PC-3 (cell line): ENCODE results near the gene TYMS. TPM values are rescaled to one million over a fixed set of nuclear protein-coding genes. Genes with fewer than 3 reads are reported as not detected.

Experiments used
- ATAC-seq: fragments of 200-7000 bp; cut with Tn5 transposase; 2 replicates; pipeline ENCODE4 v1.9.1; 2020; ENCODE audit warnings: mild to moderate bottlenecking, moderate library complexity
- BruUV-seq: library from RNA; stranded (reverse); fragments of 400-500 nt; replicated peaks from 2 replicates; lab custom pipeline; 2021; lab: Mats Ljungman, UMichigan
- CTCF ChIA-PET: fragments of 300-600 bp; sonication (Branson Sonifier 250); formaldehyde crosslinking; loops from one replicate; lab custom pipeline; 2022; ENCODE audit warnings: antibody characterized with exemption; lab: Charles Lee
- POLR2A ChIA-PET: fragments of 300-600 bp; sonication (Branson Sonifier 250); formaldehyde crosslinking; loops from one replicate; lab custom pipeline; 2022; ENCODE audit warnings: antibody characterized with exemption; ENCODE audit not compliant: unreplicated experiment; lab: Charles Lee
- DNase-seq: peaks from one replicate; pipeline ENCODE4 v3.0.0-alpha.2; 2015
- H2AFZ ChIP-seq: fragments of 300-600 bp; sonication (generic); 2 replicates; pipeline ENCODE4 v1.6.0; 2016; ENCODE audit warnings: antibody characterized with exemption, low read length
- H3F3A ChIP-seq: fragments of 300-600 bp; sonication (generic); one replicate; pipeline ENCODE4 v1.6.0; 2017; ENCODE audit warnings: antibody characterized with exemption, low read length, control low read depth, mild to moderate bottlenecking; ENCODE audit not compliant: unreplicated experiment
- H3K27ac ChIP-seq: fragments of 300-600 bp; sonication (generic); 2 replicates; pipeline ENCODE4 v1.5.1; 2016; ENCODE audit warnings: mild to moderate bottlenecking, low read length
- H3K27me3 ChIP-seq: fragments of 300-600 bp; sonication (generic); 2 replicates; pipeline ENCODE4 v1.6.1; 2016; ENCODE audit warnings: low read length, mixed read lengths
- H3K36me3 ChIP-seq: fragments of 300-600 bp; sonication (generic); 2 replicates; pipeline ENCODE4 v1.6.1; 2016; ENCODE audit warnings: low read depth, mixed run types, low read length, mixed read lengths
- H3K4me1 ChIP-seq: fragments of 300-600 bp; sonication (generic); 2 replicates; pipeline ENCODE4 v1.5.1; 2016; ENCODE audit warnings: low read length; ENCODE audit not compliant: insufficient read depth
- H3K4me2 ChIP-seq: fragments of 300-600 bp; sonication (generic); 2 replicates; pipeline ENCODE4 v1.6.0; 2016; ENCODE audit warnings: low read length
- H3K4me3 ChIP-seq: fragments of 300-600 bp; sonication (generic); 2 replicates; pipeline ENCODE4 v1.5.1; 2016; ENCODE audit warnings: mild to moderate bottlenecking, low read length, mixed read lengths
- H3K79me2 ChIP-seq: fragments of 300-600 bp; sonication (generic); 2 replicates; pipeline ENCODE4 v1.6.1; 2017; ENCODE audit warnings: low read length, mixed read lengths
- H3K9ac ChIP-seq: fragments of 300-600 bp; sonication (generic); 2 replicates; pipeline ENCODE4 v1.6.0; 2016; ENCODE audit warnings: mild to moderate bottlenecking, low read length
- H3K9me2 ChIP-seq: fragments of 300-600 bp; sonication (generic); replicated peaks from 2 replicates; pipeline ENCODE4 v1.6.1; 2016; ENCODE audit warnings: mixed run types, low read length, mixed read lengths
- H3K9me3 ChIP-seq: fragments of 300-600 bp; sonication (generic); 2 replicates; pipeline ENCODE4 v1.6.1; 2016; ENCODE audit warnings: low read length, mixed read lengths
- H4K20me1 ChIP-seq: fragments of 300-600 bp; sonication (generic); 2 replicates; pipeline ENCODE4 v1.6.1; 2016; ENCODE audit warnings: low read length, mixed read lengths
- EZH2 ChIP-seq: fragments of 300-600 bp; sonication (generic); IDR thresholded peaks from one replicate; pipeline ENCODE4 v1.6.1; 2017; ENCODE audit warnings: antibody characterized with exemption, mild to moderate bottlenecking, low read length; ENCODE audit not compliant: unreplicated experiment
- EZH2phosphoT487 ChIP-seq: fragments of 300-600 bp; sonication (generic); IDR thresholded peaks from 2 replicates; pipeline ENCODE4 v1.6.1; 2018; ENCODE audit warnings: mild to moderate bottlenecking, antibody characterized with exemption, low read length, borderline replicate concordance
- intact Hi-C: fragments of 100-400 bp; cut with micrococcal nuclease; formaldehyde crosslinking; loops from 2 replicates; pipeline ENCODE4 v1.9.0; 2023
- total RNA-seq: library from RNA; depleted of rRNA; stranded (reverse); fragments of >200 nt; gene quantifications from 2 replicates; pipeline ENCODE4 v1.2.3, GENCODE V29; 2014
- TF ChIP-seq, protein P1 (sequence below): fragments of 300-600 bp; sonication (generic); conservative IDR thresholded peaks from 2 replicates; pipeline ENCODE4 v1.5.1; 2017; ENCODE audit warnings: antibody characterized with exemption, low read depth, mild to moderate bottlenecking, low read length

The TYMS gene
- total RNA-seq, 1 experiment from 2014 or later, result 63.2 TPM

GRCh38 chr18:682833-683232 is 25.4 kb downstream of the TYMS start:
- BruUV-seq, result no TSS peak
- ChIA-PET CTCF (no interaction called here), POLR2A (interaction anchor here (0.8 kb wide), 1 partner anchor 20 kb away, joined by 9 read pairs; no protein-coding TSS in a partner anchor)
- no peak for DNase-seq
- H4K20me1 ChIP-seq, result no peaks in the 10 kb centered on the region
- no peak overlapping the region for H3K4me2 ChIP-seq
- H3K27ac ChIP-seq, result no peak overlapping the region
- intact Hi-C loops, result no loop called here
- no peak for TF ChIP-seq EZH2phosphoT487
- TF ChIP-seq, protein P1, sequence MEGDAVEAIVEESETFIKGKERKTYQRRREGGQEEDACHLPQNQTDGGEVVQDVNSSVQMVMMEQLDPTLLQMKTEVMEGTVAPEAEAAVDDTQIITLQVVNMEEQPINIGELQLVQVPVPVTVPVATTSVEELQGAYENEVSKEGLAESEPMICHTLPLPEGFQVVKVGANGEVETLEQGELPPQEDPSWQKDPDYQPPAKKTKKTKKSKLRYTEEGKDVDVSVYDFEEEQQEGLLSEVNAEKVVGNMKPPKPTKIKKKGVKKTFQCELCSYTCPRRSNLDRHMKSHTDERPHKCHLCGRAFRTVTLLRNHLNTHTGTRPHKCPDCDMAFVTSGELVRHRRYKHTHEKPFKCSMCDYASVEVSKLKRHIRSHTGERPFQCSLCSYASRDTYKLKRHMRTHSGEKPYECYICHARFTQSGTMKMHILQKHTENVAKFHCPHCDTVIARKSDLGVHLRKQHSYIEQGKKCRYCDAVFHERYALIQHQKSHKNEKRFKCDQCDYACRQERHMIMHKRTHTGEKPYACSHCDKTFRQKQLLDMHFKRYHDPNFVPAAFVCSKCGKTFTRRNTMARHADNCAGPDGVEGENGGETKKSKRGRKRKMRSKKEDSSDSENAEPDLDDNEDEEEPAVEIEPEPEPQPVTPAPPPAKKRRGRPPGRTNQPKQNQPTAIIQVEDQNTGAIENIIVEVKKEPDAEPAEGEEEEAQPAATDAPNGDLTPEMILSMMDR, result no peak
- TF ChIP-seq EZH2, result no peak
- no peaks in the 10 kb centered on the region for H3K79me2 ChIP-seq
- H3K4me3 ChIP-seq, result no peak overlapping the region
- no peaks in the 10 kb centered on the region for H3K9me3 ChIP-seq
- H3K36me3 ChIP-seq, result peaks cover 10% of the 10 kb centered on the region; the same call in 1 of the 2 replicates
- no peaks in the 10 kb centered on the region for H3F3A ChIP-seq
- H3K9ac ChIP-seq, result no peak overlapping the region
- H3K4me1 ChIP-seq, result peaks cover 11% of the 10 kb centered on the region; the same call in 1 of the 2 replicates
- no peaks in the 10 kb centered on the region for H3K27me3 ChIP-seq
- no peak for ATAC-seq
- no peak overlapping the region for H2AFZ ChIP-seq
- H3K9me2 ChIP-seq, result no peaks in the 10 kb centered on the region

DNA sequence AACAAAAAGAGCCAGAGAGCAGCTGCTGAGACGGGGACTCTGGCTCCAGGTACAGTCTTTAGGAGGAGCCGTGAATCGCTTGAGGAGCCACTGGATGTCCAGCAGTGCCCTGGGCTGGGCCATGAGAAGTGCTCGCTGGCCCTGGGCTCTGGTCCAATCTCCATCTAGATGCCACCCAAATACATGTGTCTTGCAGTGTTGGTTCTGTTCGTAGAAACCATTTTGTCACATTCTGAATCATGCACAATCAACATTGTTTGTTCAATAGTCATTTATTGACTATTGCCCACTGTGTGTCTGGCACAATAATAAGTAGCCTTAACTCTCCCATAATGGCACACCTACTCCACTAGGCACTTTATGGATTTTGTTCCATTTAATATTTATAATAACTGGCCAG is 26.1 kb downstream of the TYMS start:
- POLR2A ChIA-PET, result interaction anchor here (0.8 kb wide), 1 partner anchor 20 kb away, joined by 9 read pairs; no protein-coding TSS in a partner anchor
- ATAC-seq, result peak; percentile 34

GRCh38 chr18:685438-685837 is 28.0 kb downstream of the TYMS start:
- H2AFZ ChIP-seq, result no peak overlapping the region
- H3K4me1 ChIP-seq, result peaks cover 5% of the 10 kb centered on the region; the same call in 1 of the 2 replicates
- H3K36me3 ChIP-seq, result peaks cover 10% of the 10 kb centered on the region; the same call in 1 of the 2 replicates
- DNase-seq (peak; percentile 22), ATAC-seq (no peak)
- H3K9me3 ChIP-seq, result no peaks in the 10 kb centered on the region
- H3K4me3 ChIP-seq, result no peak overlapping the region
- no peak for TF ChIP-seq EZH2
- TF ChIP-seq, protein P1, result no peak
- TF ChIP-seq EZH2phosphoT487, result no peak
- CTCF ChIA-PET, result no interaction called here
- no peak overlapping the region for H3K4me2 ChIP-seq
- H3K27me3 ChIP-seq, result no peaks in the 10 kb centered on the region
- POLR2A ChIA-PET, result no interaction called here
- H3K27ac ChIP-seq, result no peak overlapping the region
- H4K20me1 ChIP-seq, result no peaks in the 10 kb centered on the region
- H3K79me2 ChIP-seq, result no peaks in the 10 kb centered on the region
- intact Hi-C loops, result no loop called here
- H3K9me2 ChIP-seq, result no peaks in the 10 kb centered on the region
- H3K9ac ChIP-seq, result no peak overlapping the region
- BruUV-seq, result no TSS peak
- H3F3A ChIP-seq, result no peaks in the 10 kb centered on the region

More for the DNA sequence above, 26.1 kb downstream of the TYMS start:
- H3K79me2 ChIP-seq, result no peaks in the 10 kb centered on the region
- CTCF ChIA-PET, result no interaction called here
- TF ChIP-seq, protein P1, result no peak
- TF ChIP-seq EZH2 (no peak), EZH2phosphoT487 (no peak)
- H4K20me1 ChIP-seq, result no peaks in the 10 kb centered on the region
- H3K4me3 ChIP-seq, result no peak overlapping the region
- intact Hi-C loops, result no loop called here
- peak; percentile 47 for DNase-seq
- no peak overlapping the region for H3K9ac ChIP-seq
- H3F3A ChIP-seq, result no peaks in the 10 kb centered on the region
- peaks cover 5% of the 10 kb centered on the region; the same call in 1 of the 2 replicates for H3K4me1 ChIP-seq
- H3K36me3 ChIP-seq, result peaks cover 10% of the 10 kb centered on the region; the same call in 1 of the 2 replicates
- no peaks in the 10 kb centered on the region for H3K9me3 ChIP-seq
- no peak overlapping the region for H3K4me2 ChIP-seq
- H2AFZ ChIP-seq, result no peak overlapping the region
- H3K27me3 ChIP-seq, result no peaks in the 10 kb centered on the region
- H3K9me2 ChIP-seq, result no peaks in the 10 kb centered on the region
- no TSS peak for BruUV-seq
- no peak overlapping the region for H3K27ac ChIP-seq
